H1 (cell line): ENCODE measurements around the gene FBXO28. TPM values are rescaled to one million over a fixed set of nuclear protein-coding genes. Genes with fewer than 3 reads are reported as not detected.

Experiments
- CTCF ChIA-PET: fragments of 300-600 bp; sonication (Branson Sonifier 250); formaldehyde crosslinking; loops from one replicate; lab custom pipeline; 2021; ENCODE audit not compliant: partially characterized antibody; lab: Charles Lee
- POLR2A ChIA-PET: fragments of 300-600 bp; sonication (Branson Sonifier 250); formaldehyde crosslinking; loops from one replicate; lab custom pipeline; 2021; ENCODE audit warnings: inconsistent platforms; ENCODE audit not compliant: partially characterized antibody; lab: Charles Lee
- DNase-seq, 2 experiments: peaks; one replicate each; pipeline versions ENCODE4 v3.0.0 to v3.0.0-alpha.2; 2010 to 2022; ENCODE audit warnings: low spot score in 2 of 2, low read depth in 1 of 2, mixed read lengths in 1 of 2
- FAIRE-seq: peaks from 2 replicates; lab custom pipeline; 2011; peaks lifted over from hg19 to GRCh38; lab: Jason Lieb, UNC
- H2AFZ ChIP-seq: 2 replicates; pipeline ENCODE4 v1.8.1; 2012; ENCODE audit warnings: low read length, inconsistent platforms
- H2AK5ac ChIP-seq: 2 replicates; pipeline ENCODE4 v1.6.1; 2013; ENCODE audit warnings: low read depth, low read length
- H2BK120ac ChIP-seq: replicated peaks from 2 replicates; pipeline ENCODE3; 2013; ENCODE audit warnings: low read depth, low read length, inconsistent platforms
- H2BK12ac ChIP-seq: 2 replicates; pipeline ENCODE4 v1.6.1; 2013; ENCODE audit warnings: low read depth, low read length
- H2BK15ac ChIP-seq: 2 replicates; pipeline ENCODE4 v1.6.1; 2013; ENCODE audit warnings: low read length
- H2BK20ac ChIP-seq: 2 replicates; pipeline ENCODE4 v1.6.1; 2013; ENCODE audit warnings: low read length
- H2BK5ac ChIP-seq: 2 replicates; pipeline ENCODE4 v1.6.1; 2013; ENCODE audit warnings: low read depth, low read length
- H3K14ac ChIP-seq: 2 replicates; pipeline ENCODE4 v1.6.1; 2013; ENCODE audit warnings: inconsistent platforms; ENCODE audit not compliant: insufficient read length
- H3K18ac ChIP-seq: 2 replicates; pipeline ENCODE4 v1.6.1; 2013; ENCODE audit warnings: low read length; ENCODE audit errors: extremely low read depth
- H3K23ac ChIP-seq: 2 replicates; pipeline ENCODE4 v1.6.1; 2013; ENCODE audit warnings: inconsistent platforms; ENCODE audit not compliant: insufficient read length
- H3K23me2 ChIP-seq: 2 replicates; pipeline ENCODE4 v1.6.1; 2013; ENCODE audit warnings: low read depth, low read length
- H3K27ac ChIP-seq: 2 replicates; pipeline ENCODE4 v1.6.1; 2011; ENCODE audit warnings: low read depth, low read length, inconsistent platforms
- H3K27me3 ChIP-seq, 4 experiments: replicated peaks in 1 of 4; 1 replicate in 1 of 4; 2 replicates in 3 of 4; pipeline versions ENCODE4 v1.6.1 to v1.8.1; 2011 to 2013; ENCODE audit warnings: low read length in 3 of 4, mild to moderate bottlenecking in 3 of 4, inconsistent platforms in 2 of 4, mixed read lengths in 2 of 4, moderate library complexity in 1 of 4; ENCODE audit not compliant: control insufficient read depth in 3 of 4, insufficient read depth in 3 of 4; ENCODE audit errors: extremely low read depth in 1 of 4
- H3K36me3 ChIP-seq, 4 experiments: 2 replicates each; pipeline versions ENCODE4 v1.6.1 to v1.8.1; 2011 to 2013; ENCODE audit warnings: mild to moderate bottlenecking in 4 of 4, low read length in 3 of 4, moderate library complexity in 2 of 4, control low read depth in 1 of 4, inconsistent platforms in 1 of 4; ENCODE audit not compliant: insufficient read depth in 4 of 4, control insufficient read depth in 2 of 4
- H3K4ac ChIP-seq: replicated peaks from 2 replicates; pipeline ENCODE3; 2013; ENCODE audit warnings: low read length, low read depth, mixed read lengths, inconsistent platforms; ENCODE audit not compliant: insufficient read length
- H3K4me1 ChIP-seq, 4 experiments: replicated peaks in 1 of 4; 1 replicate in 1 of 4; 2 replicates in 3 of 4; pipeline versions ENCODE4 v1.6.1 to v1.8.1; 2011 to 2013; ENCODE audit warnings: low read length in 3 of 4, inconsistent platforms in 2 of 4, mixed read lengths in 1 of 4; ENCODE audit not compliant: insufficient read depth in 4 of 4, control insufficient read depth in 3 of 4
- H3K4me2 ChIP-seq, 2 experiments: 2 replicates each; pipeline versions ENCODE4 v1.6.1 to v1.8.1; 2011 to 2013; ENCODE audit warnings: low read depth in 2 of 2, low read length in 2 of 2, control low read depth in 1 of 2, inconsistent platforms in 1 of 2, mild to moderate bottlenecking in 1 of 2; ENCODE audit not compliant: insufficient read depth in 1 of 2
- H3K4me3 ChIP-seq, 4 experiments: fragments of 200-600, 300-600 bp in 1 of 4; sonication (generic), shearing (Covaris generic), sonication (Bioruptor Twin) in 1 of 4; 2 replicates each; pipeline versions ENCODE4 v1.5.1 to v1.8.1; 2011 to 2016; ENCODE audit warnings: low read length in 4 of 4, low read depth in 3 of 4, control low read depth in 2 of 4, inconsistent platforms in 2 of 4, mild to moderate bottlenecking in 2 of 4, mixed read lengths in 1 of 4, moderate library complexity in 1 of 4; ENCODE audit not compliant: insufficient read depth in 2 of 4; ENCODE audit errors: extremely low read depth in 1 of 4
- H3K56ac ChIP-seq: replicated peaks from 2 replicates; pipeline ENCODE3; 2013; ENCODE audit warnings: low read depth, mild to moderate bottlenecking, mixed read lengths, low read length, inconsistent platforms; ENCODE audit not compliant: insufficient read length
- H3K79me1 ChIP-seq: 2 replicates; pipeline ENCODE4 v1.6.1; 2013; ENCODE audit warnings: low read depth, low read length, control low read depth
- H3K79me2 ChIP-seq, 2 experiments: 2 replicates each; pipeline versions ENCODE4 v1.6.1 to v1.8.1; 2012 to 2013; ENCODE audit warnings: low read length in 2 of 2, mild to moderate bottlenecking in 2 of 2, inconsistent platforms in 1 of 2; ENCODE audit not compliant: insufficient read depth in 2 of 2, control insufficient read depth in 1 of 2
- H3K9ac ChIP-seq, 4 experiments: replicated peaks in 1 of 4; 1 replicate in 1 of 4; 2 replicates in 3 of 4; pipeline versions ENCODE4 v1.6.1 to v1.8.1; 2011 to 2013; ENCODE audit warnings: low read depth in 3 of 4, low read length in 3 of 4, control low read depth in 2 of 4, mild to moderate bottlenecking in 2 of 4, moderate library complexity in 2 of 4, inconsistent platforms in 1 of 4; ENCODE audit errors: extremely low read depth in 1 of 4
- H3K9me3 ChIP-seq, 2 experiments: 2 replicates each; pipeline versions ENCODE4 v1.6.1 to v1.8.1; 2012 to 2013; ENCODE audit warnings: mild to moderate bottlenecking in 2 of 2, moderate library complexity in 2 of 2, control low read depth in 1 of 2, inconsistent platforms in 1 of 2, low read depth in 1 of 2, low read length in 1 of 2, mixed read lengths in 1 of 2; ENCODE audit not compliant: insufficient read depth in 2 of 2
- H4K20me1 ChIP-seq, 2 experiments: replicated peaks in 1 of 2; 2 replicates each; pipeline versions ENCODE3 to v1.8.1; 2011 to 2013; ENCODE audit warnings: inconsistent platforms in 2 of 2, low read length in 2 of 2, mild to moderate bottlenecking in 1 of 2; ENCODE audit not compliant: insufficient read depth in 2 of 2, control insufficient read depth in 1 of 2
- H4K5ac ChIP-seq: 2 replicates; pipeline ENCODE4 v1.6.1; 2013; ENCODE audit warnings: low read length, low read depth, mixed read lengths, inconsistent platforms; ENCODE audit not compliant: insufficient read length
- H4K8ac ChIP-seq: 2 replicates; pipeline ENCODE4 v1.8.0; 2013; ENCODE audit warnings: mild to moderate bottlenecking, moderate library complexity, low read length, inconsistent platforms; ENCODE audit not compliant: insufficient read depth; ENCODE audit errors: extremely low read depth
- H4K91ac ChIP-seq: replicated peaks from 2 replicates; pipeline ENCODE3; 2013; ENCODE audit warnings: low read length, mixed read lengths, inconsistent platforms; ENCODE audit not compliant: insufficient read length
- CBX8 ChIP-seq: fragments of 300-800, 300-1000 bp; sonication (generic); IDR thresholded peaks from 2 replicates; pipeline ENCODE4 v1.7.1; 2016; ENCODE audit warnings: low read depth, low read length, borderline replicate concordance
- CHD2 ChIP-seq: IDR thresholded peaks from 2 replicates; pipeline ENCODE4 v1.6.1; 2012; ENCODE audit warnings: low read length, improper control_type of control experiment
- CREB1 ChIP-seq: IDR thresholded peaks from 2 replicates; pipeline ENCODE4 v1.6.1; 2012; ENCODE audit warnings: inconsistent platforms
- KDM1A ChIP-seq: fragments of 200-600, 300-600 bp; sonication (generic); IDR thresholded peaks from 2 replicates; pipeline ENCODE4 v1.7.1; 2016; ENCODE audit warnings: mild to moderate bottlenecking, low read length, borderline replicate concordance
- POLR2A ChIP-seq, 2 experiments: IDR thresholded peaks; 1 replicate in 1 of 2; 2 replicates in 1 of 2; pipeline ENCODE4 v1.6.1; 2011; ENCODE audit warnings: low read depth in 2 of 2, low read length in 2 of 2, mild to moderate bottlenecking in 2 of 2; ENCODE audit errors: control extremely low read depth in 1 of 2
- SIN3A ChIP-seq, 2 experiments: IDR thresholded peaks in 1 of 2; conservative IDR thresholded peaks in 1 of 2; 2 replicates each; pipeline ENCODE4 v1.6.1; 2011 to 2012; ENCODE audit warnings: low read length in 2 of 2, improper control_type of control experiment in 1 of 2, low read depth in 1 of 2, mild to moderate bottlenecking in 1 of 2
- SP4 ChIP-seq: IDR thresholded peaks from 2 replicates; pipeline ENCODE4 v1.6.1; 2012; ENCODE audit warnings: low read length, inconsistent platforms
- TAF7 ChIP-seq: optimal IDR thresholded peaks from 2 replicates; pipeline ENCODE3; 2011; ENCODE audit warnings: low read depth, mild to moderate bottlenecking, inconsistent platforms, low read length, moderate library complexity, borderline replicate concordance
- TEAD4 ChIP-seq: IDR thresholded peaks from 2 replicates; pipeline ENCODE4 v1.6.1; 2012; ENCODE audit warnings: low read depth, low read length, inconsistent platforms, mixed read lengths
- WGBS, 2 experiments: shearing (Covaris generic) in 1 of 2; methylation state at CpG; one replicate each; pipeline versions ENCODE4 v1.1.6 to v1.1.7; 2013 to 2015; ENCODE audit warnings: low lambda C conversion rate in 2 of 2, mixed read lengths in 2 of 2, inconsistent platforms in 1 of 2, low coverage in 1 of 2, missing lambda C conversion rate in 1 of 2; ENCODE audit not compliant: insufficient replicate concordance in 2 of 2, insufficient coverage in 1 of 2, insufficient read length in 1 of 2; ENCODE audit errors: extremely low coverage in 1 of 2, missing lambda C conversion rate in 1 of 2; 5-methylcytosine and 5-hydroxymethylcytosine counted together
- polyA plus RNA-seq, 7 experiments: library from polyadenylated mRNA; depleted of rRNA in 3 of 7; stranded (reverse) in 5 of 7; unstranded in 2 of 7; fragments of >200 nt in 5 of 7; fragments of 200-250 nt in 2 of 7; gene quantifications; 1 replicate in 5 of 7; 2 replicates in 1 of 7; 4 replicates in 1 of 7; pipeline versions ENCODE4 v1.2.1 to v1.2.3, GENCODE V29; 2011 to 2013; ENCODE audit warnings: missing spikeins in 2 of 7, mixed read lengths in 2 of 7
- total RNA-seq: library from RNA; stranded (reverse); fragmentation: NEBNext Ultra II Directional; extraction: Animal tissue kit (Norgen Biotek cat#: 25700); gene quantifications from 2 replicates; pipeline ENCODE4 v1.2.1, GENCODE V29; 2021
- TF ChIP-seq, protein P1 (sequence below): IDR thresholded peaks from 2 replicates; pipeline ENCODE4 v1.6.1; 2012; ENCODE audit warnings: inconsistent platforms
- TF ChIP-seq, protein P2 (sequence below), 3 experiments: IDR thresholded peaks; 1 replicate in 2 of 3; 2 replicates in 1 of 3; pipeline versions ENCODE4 v1.5.1 to v1.6.1; 2011; ENCODE audit warnings: low read length in 3 of 3, mild to moderate bottlenecking in 3 of 3, inconsistent platforms in 2 of 3, low read depth in 1 of 3, moderate library complexity in 1 of 3; ENCODE audit not compliant: insufficient read depth in 1 of 3; ENCODE audit errors: control extremely low read depth in 1 of 3

FBXO28 gene
- total and polyA plus RNA-seq, 2 of the 8 experiments (the other 6 are each of a cell fraction or from before 2014, with no cell fraction given): 10.3 to 42.5 TPM

DNA sequence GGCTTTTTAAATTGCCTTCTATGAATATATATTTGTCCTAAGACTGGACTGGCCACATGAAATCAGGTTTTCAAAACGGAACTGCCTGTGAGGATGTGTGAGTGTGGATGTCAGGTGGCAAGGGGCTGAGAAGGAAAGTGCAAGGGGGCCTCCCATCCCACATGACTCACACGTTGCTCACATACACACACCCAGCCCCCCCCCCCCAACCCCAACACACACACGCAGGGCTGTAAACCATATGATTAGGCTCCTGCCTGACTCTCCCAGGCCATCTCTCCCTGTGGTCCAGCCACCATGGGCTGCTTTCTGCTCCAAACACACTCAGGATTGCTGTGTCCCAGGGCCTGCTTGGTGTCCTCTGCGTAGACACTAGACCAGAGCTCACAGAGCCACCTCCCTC is 91.5 kb downstream of the FBXO28 start:
- H2BK20ac ChIP-seq: no peak overlapping the region
- peak overlapping the region; percentile 73; the same call in 1 of the 2 replicates for H3K18ac ChIP-seq
- ChIA-PET CTCF (no interaction called here), POLR2A (interaction anchor here (1.0 to 3.2 kb wide), 2 partner anchors 8 kb away, joined by 3 to 22 read pairs; no protein-coding TSS in a partner anchor)
- H4K91ac ChIP-seq: no peak overlapping the region
- 74% methylated on average over 4 of the region's 4 CpGs; no CpG with 5 or more reads in 1 of the 2 experiments for WGBS, 2 experiments
- no peak overlapping the region for H3K4me3 ChIP-seq
- no peak overlapping the region for H3K27ac ChIP-seq
- no peak overlapping the region for H2AFZ ChIP-seq
- TF ChIP-seq CHD2 (no peak), SP4 (no peak), CBX8 (no peak), TAF7 (no peak), TEAD4 (no peak), POLR2A (IDR thresholded peaks at IDR 0.05; ENCODE audit: control extremely low read depth in 1 of 2, low read depth in 2 of 2, low read length in 2 of 2) (no peak), SIN3A (conservative IDR thresholded peaks at IDR 0.05 in 1 of 2, IDR thresholded peaks at IDR 0.05 in 1 of 2; ENCODE audit: low read depth in 1 of 2, low read length in 2 of 2) (no peak), KDM1A (no peak), CREB1 (no peak)
- TF ChIP-seq, protein P1, sequence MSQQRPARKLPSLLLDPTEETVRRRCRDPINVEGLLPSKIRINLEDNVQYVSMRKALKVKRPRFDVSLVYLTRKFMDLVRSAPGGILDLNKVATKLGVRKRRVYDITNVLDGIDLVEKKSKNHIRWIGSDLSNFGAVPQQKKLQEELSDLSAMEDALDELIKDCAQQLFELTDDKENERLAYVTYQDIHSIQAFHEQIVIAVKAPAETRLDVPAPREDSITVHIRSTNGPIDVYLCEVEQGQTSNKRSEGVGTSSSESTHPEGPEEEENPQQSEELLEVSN: no peak
- TF ChIP-seq, protein P2, sequence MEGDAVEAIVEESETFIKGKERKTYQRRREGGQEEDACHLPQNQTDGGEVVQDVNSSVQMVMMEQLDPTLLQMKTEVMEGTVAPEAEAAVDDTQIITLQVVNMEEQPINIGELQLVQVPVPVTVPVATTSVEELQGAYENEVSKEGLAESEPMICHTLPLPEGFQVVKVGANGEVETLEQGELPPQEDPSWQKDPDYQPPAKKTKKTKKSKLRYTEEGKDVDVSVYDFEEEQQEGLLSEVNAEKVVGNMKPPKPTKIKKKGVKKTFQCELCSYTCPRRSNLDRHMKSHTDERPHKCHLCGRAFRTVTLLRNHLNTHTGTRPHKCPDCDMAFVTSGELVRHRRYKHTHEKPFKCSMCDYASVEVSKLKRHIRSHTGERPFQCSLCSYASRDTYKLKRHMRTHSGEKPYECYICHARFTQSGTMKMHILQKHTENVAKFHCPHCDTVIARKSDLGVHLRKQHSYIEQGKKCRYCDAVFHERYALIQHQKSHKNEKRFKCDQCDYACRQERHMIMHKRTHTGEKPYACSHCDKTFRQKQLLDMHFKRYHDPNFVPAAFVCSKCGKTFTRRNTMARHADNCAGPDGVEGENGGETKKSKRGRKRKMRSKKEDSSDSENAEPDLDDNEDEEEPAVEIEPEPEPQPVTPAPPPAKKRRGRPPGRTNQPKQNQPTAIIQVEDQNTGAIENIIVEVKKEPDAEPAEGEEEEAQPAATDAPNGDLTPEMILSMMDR (IDR thresholded peaks at IDR 0.05; ENCODE audit: control extremely low read depth in 1 of 3, insufficient read depth in 1 of 3, low read depth in 1 of 3, low read length in 3 of 3): no peak
- H3K79me1 ChIP-seq: no peaks in the 10 kb centered on the region
- H3K4me2 ChIP-seq: no peak overlapping the region
- H3K27me3 ChIP-seq: no peaks in the 10 kb centered on the region
- H3K9me3 ChIP-seq: no peaks in the 10 kb centered on the region
- DNase-seq (no peak), FAIRE-seq (no peak)
- peak overlapping the region; percentile 35; the same call in 1 of the 2 replicates for H4K8ac ChIP-seq
- peak overlapping the region; percentile 71; the same call in 1 of the 2 replicates for H2BK12ac ChIP-seq
- H3K4ac ChIP-seq: no peak overlapping the region
- H3K23me2 ChIP-seq: no peaks in the 10 kb centered on the region
- H3K14ac ChIP-seq: no peak overlapping the region
- H3K4me1 ChIP-seq: peaks cover 1 to 12% (median 10%) of the 10 kb centered on the region in 4 experiments
- no peak overlapping the region for H3K9ac ChIP-seq
- no peak overlapping the region for H3K56ac ChIP-seq
- H3K79me2 ChIP-seq: no peaks in the 10 kb centered on the region
- H2BK120ac ChIP-seq: no peak overlapping the region
- H4K20me1 ChIP-seq: no peaks in the 10 kb centered on the region
- no peak overlapping the region for H3K23ac ChIP-seq
- H4K5ac ChIP-seq: no peak overlapping the region
- H2AK5ac ChIP-seq: no peak overlapping the region
- H2BK15ac ChIP-seq: no peak overlapping the region
- H2BK5ac ChIP-seq: no peak overlapping the region
- no peaks in the 10 kb centered on the region for H3K36me3 ChIP-seq
